Measurements from ENCODE around the gene ADCY2.

Gene ADCY2

GRCh38 chr5:7503564-7503963, 107.6 kb downstream of the ADCY2 start:
- CTCF ChIA-PET, result no interaction called here
- TF ChIP-seq CTCF (IDR thresholded peaks at IDR 0.05; ENCODE audit: control extremely low read depth, extremely low read depth, low read depth, missing control alignments), result no peak
- no peak for DNase-seq (ENCODE audit: extremely low spot score)
- POLR2A ChIA-PET, result no interaction called here

- CTCF ChIA-PET, result no interaction called here
- DNase-seq (ENCODE audit: extremely low spot score), result no peak
- TF ChIP-seq CTCF (IDR thresholded peaks at IDR 0.05; ENCODE audit: control extremely low read depth, extremely low read depth, low read depth, missing control alignments), result no peak
- POLR2A ChIA-PET, result no interaction called here
These were observed 119.5 kb downstream of the ADCY2 start for GRCh38 chr5:7515284-7515914.

GRCh38 chr5:7516253-7516652, 120.3 kb downstream of the ADCY2 start:
- CTCF ChIA-PET, result no interaction called here
- POLR2A ChIA-PET, result no interaction called here
- no peak for TF ChIP-seq CTCF (IDR thresholded peaks at IDR 0.05; ENCODE audit: control extremely low read depth, extremely low read depth, low read depth, missing control alignments)
- DNase-seq (ENCODE audit: extremely low spot score), result no peak

GRCh38 chr5:7517006-7517405, 121.1 kb downstream of the ADCY2 start:
- no peak for DNase-seq (ENCODE audit: extremely low spot score)
- no peak for TF ChIP-seq CTCF (IDR thresholded peaks at IDR 0.05; ENCODE audit: control extremely low read depth, extremely low read depth, low read depth, missing control alignments)
- ChIA-PET POLR2A (no interaction called here), CTCF (interaction anchor here (1.4 kb wide), 1 partner anchor 18 kb away, joined by 3 read pairs; no protein-coding TSS in a partner anchor)

GRCh38 chr5:7518947-7519560, 123.1 kb downstream of the ADCY2 start:
- ChIA-PET CTCF (interaction anchor here (1.0 to 1.3 kb wide), 3 partner anchors 9 to 11 kb away, joined by 3 to 4 read pairs (median 3); no protein-coding TSS in a partner anchor), POLR2A (no interaction called here)
- DNase-seq (ENCODE audit: extremely low spot score), result no peak
- TF ChIP-seq CTCF (IDR thresholded peaks at IDR 0.05; ENCODE audit: control extremely low read depth, extremely low read depth, low read depth, missing control alignments), result no peak

- CTCF ChIA-PET, result interaction anchor here (1.0 to 1.3 kb wide), 3 partner anchors 8 to 11 kb away, joined by 3 to 4 read pairs (median 3); no protein-coding TSS in a partner anchor
These were observed 123.6 kb downstream of the ADCY2 start for GRCh38 chr5:7519564-7519963.

More at GRCh38 chr5:7519564-7519963, 123.6 kb downstream of the ADCY2 start:
- TF ChIP-seq CTCF (IDR thresholded peaks at IDR 0.05; ENCODE audit: control extremely low read depth, extremely low read depth, low read depth, missing control alignments), result no peak
- POLR2A ChIA-PET, result no interaction called here
- no peak for DNase-seq (ENCODE audit: extremely low spot score)
